Endothelial cell of umbilical vein (primary cell): Measurements from ENCODE around the gene DEPDC5. TPM values are rescaled to one million over a fixed set of nuclear protein-coding genes. Genes with fewer than 3 reads are reported as not detected.

ENCODE experiments used
- BruUV-seq: library from RNA; stranded (reverse); fragments of 400-500 nt; replicated peaks from 2 replicates; lab custom pipeline; 2021; lab: Mats Ljungman, UMichigan
- CTCF ChIA-PET: fragments of 300-600, 350-600 bp; sonication (Branson Sonifier 250); formaldehyde crosslinking; loops from one replicate; lab custom pipeline; 2021; ENCODE audit warnings: antibody characterized with exemption, inconsistent platforms; lab: Charles Lee
- POLR2A ChIA-PET: fragments of 300-600, 350-600 bp; sonication (Branson Sonifier 250); formaldehyde crosslinking; loops from one replicate; lab custom pipeline; 2021; ENCODE audit warnings: antibody characterized with exemption, inconsistent platforms; lab: Charles Lee
- DNase-seq: peaks from one replicate; pipeline ENCODE4 v3.0.0-alpha.2; 2011; ENCODE audit warnings: low read depth, low spot score
- FAIRE-seq: peaks from 2 replicates; lab custom pipeline; 2011; peaks lifted over from hg19 to GRCh38; lab: Jason Lieb, UNC
- H2AFZ ChIP-seq: 2 replicates; pipeline ENCODE4 v1.6.0; 2012; ENCODE audit warnings: low read depth, low read length, control low read depth, inconsistent platforms
- H3K27ac ChIP-seq: 2 replicates; pipeline ENCODE4 v1.5.1; 2011; ENCODE audit warnings: low read depth, mild to moderate bottlenecking, control low read depth, low read length, moderate library complexity; ENCODE audit not compliant: insufficient read depth
- H3K27me3 ChIP-seq, 2 experiments: 2 replicates each; pipeline versions ENCODE4 v1.6.0 to v1.6.1; 2011; ENCODE audit warnings: low read length in 2 of 2, mixed read lengths in 1 of 2; ENCODE audit not compliant: control insufficient read depth in 2 of 2, insufficient read depth in 2 of 2
- H3K36me3 ChIP-seq, 2 experiments: 2 replicates in 1 of 2; 3 replicates in 1 of 2; pipeline ENCODE4 v1.5.1; 2011; ENCODE audit warnings: low read length in 2 of 2, mild to moderate bottlenecking in 1 of 2, moderate library complexity in 1 of 2; ENCODE audit not compliant: control insufficient read depth in 2 of 2, insufficient read depth in 2 of 2; ENCODE audit errors: extremely low read depth in 1 of 2
- H3K4me1 ChIP-seq: 3 replicates; pipeline ENCODE4 v1.5.1; 2011; ENCODE audit warnings: mild to moderate bottlenecking, low read length; ENCODE audit not compliant: control insufficient read depth, insufficient read depth; ENCODE audit errors: extremely low read depth
- H3K4me2 ChIP-seq: 2 replicates; pipeline ENCODE4 v1.6.1; 2011; ENCODE audit warnings: low read length, control low read depth, mixed read lengths; ENCODE audit not compliant: insufficient read depth
- H3K4me3 ChIP-seq, 3 experiments: fragments of 200-600 bp in 1 of 3; sonication (generic), shearing (Covaris generic) in 1 of 3; replicated peaks in 1 of 3; 2 replicates each; pipeline ENCODE4 v1.5.1; 2011 to 2016; ENCODE audit warnings: control low read depth in 3 of 3, low read length in 3 of 3, mild to moderate bottlenecking in 2 of 3, inconsistent platforms in 1 of 3, low read depth in 1 of 3, moderate library complexity in 1 of 3; ENCODE audit not compliant: insufficient read depth in 1 of 3
- H3K79me2 ChIP-seq: 2 replicates; pipeline ENCODE4 v1.6.0; 2012; ENCODE audit warnings: low read length, inconsistent platforms; ENCODE audit not compliant: control insufficient read depth, insufficient read depth
- H3K9ac ChIP-seq: replicated peaks from 2 replicates; pipeline ENCODE3; 2011; ENCODE audit warnings: low read length, control low read depth; ENCODE audit not compliant: insufficient read depth; ENCODE audit errors: extremely low read depth
- H3K9me1 ChIP-seq: replicated peaks from 3 replicates; pipeline ENCODE4 v1.6.0; 2011; ENCODE audit warnings: mild to moderate bottlenecking, low read length; ENCODE audit not compliant: control insufficient read depth, insufficient read depth; ENCODE audit errors: extremely low read depth
- H3K9me3 ChIP-seq: replicated peaks from 2 replicates; pipeline ENCODE4 v1.5.1; 2012; ENCODE audit warnings: low read length, inconsistent platforms; ENCODE audit not compliant: control insufficient read depth, insufficient read depth
- H4K20me1 ChIP-seq: replicated peaks from 2 replicates; pipeline ENCODE3; 2011; ENCODE audit warnings: mild to moderate bottlenecking, low read length; ENCODE audit not compliant: control insufficient read depth, insufficient read depth; ENCODE audit errors: extremely low read depth
- CTCF ChIP-seq, 2 donors: IDR thresholded peaks; 1 replicate in 1 of 2; 2 replicates in 1 of 2; pipeline ENCODE4 v1.5.1; 2011; ENCODE audit warnings: low read length in 2 of 2, mild to moderate bottlenecking in 2 of 2, moderate library complexity in 2 of 2, control low read depth in 1 of 2, inconsistent platforms in 1 of 2, low read depth in 1 of 2; ENCODE audit not compliant: insufficient read depth in 1 of 2; ENCODE audit errors: extremely low read depth in 1 of 2
- EZH2 ChIP-seq: IDR thresholded peaks from 2 replicates; pipeline ENCODE4 v1.6.1; 2012; ENCODE audit warnings: borderline replicate concordance, low read depth, mild to moderate bottlenecking, moderate library complexity, low read length, inconsistent platforms; ENCODE audit not compliant: severe bottlenecking
- FOS ChIP-seq: IDR thresholded peaks from 2 replicates; pipeline ENCODE4 v1.6.1; 2011; ENCODE audit warnings: mild to moderate bottlenecking, low read length, moderate library complexity, borderline replicate concordance; ENCODE audit not compliant: insufficient read depth
- GATA2 ChIP-seq: IDR thresholded peaks from 2 replicates; pipeline ENCODE4 v1.7.0; 2011; ENCODE audit warnings: low read depth, mild to moderate bottlenecking, moderate library complexity, mixed read lengths, low read length; ENCODE audit not compliant: insufficient read length, insufficient read depth
- JUN ChIP-seq: IDR thresholded peaks from 2 replicates; pipeline ENCODE4 v1.6.1; 2011; ENCODE audit warnings: borderline replicate concordance, low read depth; ENCODE audit not compliant: insufficient read length, insufficient read depth
- MYC ChIP-seq: IDR thresholded peaks from one replicate; pipeline ENCODE4 v1.6.1; 2011; ENCODE audit warnings: mild to moderate bottlenecking, low read depth, low read length
- POLR2A ChIP-seq: IDR thresholded peaks from 2 replicates; pipeline ENCODE4 v1.6.1; 2012; ENCODE audit warnings: low read depth, mild to moderate bottlenecking, control low read depth, low read length
- POLR2AphosphoS5 ChIP-seq: IDR thresholded peaks from 2 replicates; pipeline ENCODE4 v1.6.1; 2012; ENCODE audit warnings: low read depth, mild to moderate bottlenecking, control low read depth, low read length, moderate library complexity; ENCODE audit not compliant: insufficient read depth
- dilution Hi-C: fragments of 300-500 bp; cut with MboI; formaldehyde crosslinking; loops from one replicate; pipeline ENCODE4 v1.15.0; 2019; ENCODE audit warnings: low sequenced_read_pairs; ENCODE audit not compliant: extremely low pct_ligation_motif_present
- intact Hi-C: fragments of 100-400 bp; cut with micrococcal nuclease; formaldehyde crosslinking; loops from one replicate; pipeline ENCODE4 v1.10.0; 2022
- polyA plus RNA-seq, 4 experiments: library from polyadenylated mRNA; depleted of rRNA in 3 of 4; stranded (reverse) in 3 of 4; unstranded in 1 of 4; fragments of >200 nt; gene quantifications; 2 replicates each; pipeline versions ENCODE4 v1.2.1 to v1.2.3, GENCODE V29; 2011 to 2012; ENCODE audit warnings: missing spikeins in 1 of 4
- total RNA-seq: library from RNA; stranded (reverse); gene quantifications from 2 replicates; pipeline ENCODE4 v1.2.3, GENCODE V29; 2021
- TF ChIP-seq, protein P1 (sequence below): IDR thresholded peaks from 2 replicates; pipeline ENCODE4 v1.6.1; 2011; ENCODE audit not compliant: insufficient read depth, insufficient read length

DEPDC5 gene
- total and polyA plus RNA-seq, 2 donors (not counting 3 experiments of a cell fraction or from before 2014, with no cell fraction given) = 13.1 to 36.6 TPM

DNA sequence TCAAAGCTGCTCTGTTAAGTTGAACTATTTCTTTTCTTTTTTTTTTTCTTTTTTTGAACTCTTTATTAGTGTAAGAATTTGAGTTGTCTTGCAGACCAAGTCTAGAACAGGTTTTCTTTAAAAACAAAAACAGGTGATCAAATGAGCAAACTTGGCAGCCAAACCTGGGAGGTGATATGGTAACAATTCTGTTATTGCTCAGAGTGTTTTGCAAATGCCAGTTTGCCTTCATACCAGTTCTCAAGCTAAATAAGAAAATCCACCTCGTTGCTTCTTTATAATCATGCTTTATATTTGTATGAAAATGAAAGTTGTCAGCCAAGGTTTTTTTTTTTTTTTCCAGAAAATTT lies 76.9 kb downstream of the DEPDC5 start:
- no peaks in the 10 kb centered on the region for H4K20me1 ChIP-seq
- H3K9me1 ChIP-seq = no peaks in the 10 kb centered on the region
- H3K4me1 ChIP-seq = peaks cover 15% of the 10 kb centered on the region
- CTCF ChIA-PET = interaction anchor here (0.6 to 3.0 kb wide), 10 partner anchors 9 to 256 kb away, joined by 3 to 14 read pairs (median 5); no protein-coding TSS in a partner anchor
- no peak overlapping the region for H3K4me2 ChIP-seq
- peaks cover 2 to 5% of the 10 kb centered on the region in 2 experiments for H3K36me3 ChIP-seq
- H2AFZ ChIP-seq = no peak overlapping the region
- POLR2A ChIA-PET = no interaction called here
- BruUV-seq = no TSS peak
- DNase-seq (no peak), FAIRE-seq (no peak)
- no peak overlapping the region for H3K27ac ChIP-seq
- H3K27me3 ChIP-seq = no peaks in the 10 kb centered on the region
- no peak overlapping the region for H3K9ac ChIP-seq
- H3K4me3 ChIP-seq = no peak overlapping the region
- TF ChIP-seq POLR2A = no peak
- TF ChIP-seq POLR2AphosphoS5 = no peak
- no peak for TF ChIP-seq MYC
- no peak for TF ChIP-seq FOS
- TF ChIP-seq, protein P1, sequence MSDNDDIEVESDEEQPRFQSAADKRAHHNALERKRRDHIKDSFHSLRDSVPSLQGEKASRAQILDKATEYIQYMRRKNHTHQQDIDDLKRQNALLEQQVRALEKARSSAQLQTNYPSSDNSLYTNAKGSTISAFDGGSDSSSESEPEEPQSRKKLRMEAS = no peak
- TF ChIP-seq GATA2 = no peak
- no peak for TF ChIP-seq JUN
- no peak for TF ChIP-seq EZH2
- no peak for TF ChIP-seq CTCF (IDR thresholded peaks at IDR 0.05; ENCODE audit: extremely low read depth in 1 of 2, insufficient read depth in 1 of 2, low read depth in 1 of 2, low read length in 2 of 2)
- no peaks in the 10 kb centered on the region for H3K79me2 ChIP-seq
- H3K9me3 ChIP-seq = no peaks in the 10 kb centered on the region
- dilution Hi-C loops (no loop called here), intact Hi-C loops (no loop called here)
